RWPE1 (cell line): ENCODE measurements around the gene COLGALT1.

Experiments used
- CTCF ChIA-PET: fragments of 350-600 bp; sonication (Branson Sonifier 250); formaldehyde crosslinking; extraction: SDS; loops from one replicate; lab custom pipeline; 2021; lab: Yijun Ruan, JAX
- POLR2A ChIA-PET: fragments of 400-600 bp; formaldehyde crosslinking; extraction: SDS; loops from one replicate; lab custom pipeline; 2020; ENCODE audit warnings: antibody characterized with exemption; ENCODE audit not compliant: low non-redundant PET; lab: Yijun Ruan, JAX
- DNase-seq: peaks from one replicate; pipeline ENCODE4 v3.0.0; 2012; ENCODE audit warnings: low spot score
- H3K27ac ChIP-seq: fragments of 450-650 bp; 2 replicates; pipeline ENCODE4 v1.5.1; 2017
- CTCF ChIP-seq: fragments of 450-650 bp; conservative IDR thresholded peaks from 2 replicates; pipeline ENCODE4 v1.5.1; 2017; ENCODE audit warnings: low read depth, mild to moderate bottlenecking

The COLGALT1 gene

GRCh38 chr19:17599780-17600179 lies 44.3 kb downstream of the COLGALT1 start:
- H3K27ac ChIP-seq, result no peak overlapping the region
- ChIA-PET POLR2A (no interaction called here), CTCF (interaction anchor here (0.6 kb wide), 1 partner anchor 11 kb away, joined by 3 read pairs; no protein-coding TSS in a partner anchor)
- DNase-seq, result no peak
- TF ChIP-seq CTCF, result no peak

GRCh38 chr19:17601683-17602082 lies 46.2 kb downstream of the COLGALT1 start:
- CTCF ChIA-PET, result no interaction called here

GRCh38 chr19:17602217-17602616 lies 46.8 kb downstream of the COLGALT1 start:
- no peak overlapping the region for H3K27ac ChIP-seq
- POLR2A ChIA-PET, result no interaction called here
- no peak for TF ChIP-seq CTCF
- DNase-seq, result no peak
- CTCF ChIA-PET, result no interaction called here

More at GRCh38 chr19:17601683-17602082, 46.2 kb downstream of the COLGALT1 start:
- TF ChIP-seq CTCF, result no peak
- POLR2A ChIA-PET, result no interaction called here
- DNase-seq, result no peak
- no peak overlapping the region for H3K27ac ChIP-seq

GRCh38 chr19:17602872-17603510 lies 47.5 kb downstream of the COLGALT1 start:
- CTCF ChIA-PET, result no interaction called here
- POLR2A ChIA-PET, result no interaction called here
- DNase-seq, result no peak
- no peak overlapping the region for H3K27ac ChIP-seq
- no peak for TF ChIP-seq CTCF

GRCh38 chr19:17604372-17605025 lies 49.0 kb downstream of the COLGALT1 start:
- CTCF ChIA-PET, result no interaction called here

GRCh38 chr19:17605117-17605516 lies 49.7 kb downstream of the COLGALT1 start:
- POLR2A ChIA-PET, result interaction anchor here (0.7 to 1.2 kb wide), 3 partner anchors 72 to 161 kb away, joined by 3 to 4 read pairs (median 3); partner anchors contain the start of gene MAP1S
- CTCF ChIA-PET, result interaction anchor here (0.7 kb wide), 1 partner anchor 179 kb away, joined by 3 read pairs; no protein-coding TSS in a partner anchor
- peak overlapping the region; percentile 90 for H3K27ac ChIP-seq
- no peak for TF ChIP-seq CTCF
- DNase-seq, result no peak

More at GRCh38 chr19:17604372-17605025, 49.0 kb downstream of the COLGALT1 start:
- POLR2A ChIA-PET, result no interaction called here
- no peak for DNase-seq
- H3K27ac ChIP-seq, result peak overlapping the region; percentile 90
- no peak for TF ChIP-seq CTCF
